ENCODE measurements around the gene CLEC18A.
"Not testable (repeated sequence)": the region's sequence is repeated elsewhere in the genome, so short reads cannot be mapped to it uniquely, and the experiment has no call there.

The CLEC18A gene

GRCh38 chr16:69964960-69965660 is 14.0 kb downstream of the CLEC18A start:
- not testable (repeated sequence) for H3K27me3 ChIP-seq (ENCODE audit: insufficient read depth, insufficient read length); H3K9me3 ChIP-seq (ENCODE audit: insufficient read depth, low read length); DNase-seq (ENCODE audit: low read depth, low spot score); H3K4me1 ChIP-seq (ENCODE audit: insufficient read depth, insufficient read length); H3K36me3 ChIP-seq (ENCODE audit: insufficient read depth, insufficient read length, low read length); H3K4me3 ChIP-seq (ENCODE audit: insufficient read length, low read depth); H3K9ac ChIP-seq (ENCODE audit: insufficient read length, low read depth)

GRCh38 chr16:69965661-69966054 is 14.5 kb downstream of the CLEC18A start:
- H3K9ac ChIP-seq (ENCODE audit: insufficient read length, low read depth); H3K27me3 ChIP-seq (ENCODE audit: insufficient read depth, insufficient read length); H3K4me1 ChIP-seq (ENCODE audit: insufficient read depth, insufficient read length); H3K36me3 ChIP-seq (ENCODE audit: insufficient read depth, insufficient read length, low read length); H3K4me3 ChIP-seq (ENCODE audit: insufficient read length, low read depth); H3K9me3 ChIP-seq (ENCODE audit: insufficient read depth, low read length); DNase-seq (ENCODE audit: low read depth, low spot score): not testable (repeated sequence)

- not testable (repeated sequence) for H3K27me3 ChIP-seq (ENCODE audit: insufficient read depth, insufficient read length); H3K9me3 ChIP-seq (ENCODE audit: insufficient read depth, low read length); DNase-seq (ENCODE audit: low read depth, low spot score); H3K9ac ChIP-seq (ENCODE audit: insufficient read length, low read depth); H3K36me3 ChIP-seq (ENCODE audit: insufficient read depth, insufficient read length, low read length); H3K4me3 ChIP-seq (ENCODE audit: insufficient read length, low read depth); H3K4me1 ChIP-seq (ENCODE audit: insufficient read depth, insufficient read length)
Measured at GRCh38 chr16:69967688-69968087, 16.6 kb downstream of the CLEC18A start.

- H3K36me3 ChIP-seq (ENCODE audit: insufficient read depth, insufficient read length, low read length); H3K9me3 ChIP-seq (ENCODE audit: insufficient read depth, low read length); H3K4me3 ChIP-seq (ENCODE audit: insufficient read length, low read depth); H3K9ac ChIP-seq (ENCODE audit: insufficient read length, low read depth); H3K4me1 ChIP-seq (ENCODE audit: insufficient read depth, insufficient read length); DNase-seq (ENCODE audit: low read depth, low spot score); H3K27me3 ChIP-seq (ENCODE audit: insufficient read depth, insufficient read length): not testable (repeated sequence)
Measured at GRCh38 chr16:69968125-69968524, 17.0 kb downstream of the CLEC18A start.

- DNase-seq (ENCODE audit: low read depth, low spot score); H3K4me3 ChIP-seq (ENCODE audit: insufficient read length, low read depth); H3K9me3 ChIP-seq (ENCODE audit: insufficient read depth, low read length); H3K36me3 ChIP-seq (ENCODE audit: insufficient read depth, insufficient read length, low read length); H3K27me3 ChIP-seq (ENCODE audit: insufficient read depth, insufficient read length); H3K9ac ChIP-seq (ENCODE audit: insufficient read length, low read depth); H3K4me1 ChIP-seq (ENCODE audit: insufficient read depth, insufficient read length): not testable (repeated sequence)
Measured at GRCh38 chr16:69969657-69970056, 18.5 kb downstream of the CLEC18A start.

GRCh38 chr16:69972120-69972519 is 21.0 kb downstream of the CLEC18A start:
- not testable (repeated sequence) for H3K9ac ChIP-seq (ENCODE audit: insufficient read length, low read depth); H3K9me3 ChIP-seq (ENCODE audit: insufficient read depth, low read length); H3K4me3 ChIP-seq (ENCODE audit: insufficient read length, low read depth); H3K4me1 ChIP-seq (ENCODE audit: insufficient read depth, insufficient read length); DNase-seq (ENCODE audit: low read depth, low spot score); H3K36me3 ChIP-seq (ENCODE audit: insufficient read depth, insufficient read length, low read length); H3K27me3 ChIP-seq (ENCODE audit: insufficient read depth, insufficient read length)

- H3K27me3 ChIP-seq (ENCODE audit: insufficient read depth, insufficient read length); H3K36me3 ChIP-seq (ENCODE audit: insufficient read depth, insufficient read length, low read length); H3K4me3 ChIP-seq (ENCODE audit: insufficient read length, low read depth); H3K9ac ChIP-seq (ENCODE audit: insufficient read length, low read depth); DNase-seq (ENCODE audit: low read depth, low spot score); H3K4me1 ChIP-seq (ENCODE audit: insufficient read depth, insufficient read length); H3K9me3 ChIP-seq (ENCODE audit: insufficient read depth, low read length): not testable (repeated sequence)
Measured at GRCh38 chr16:69972935-69973334, 21.8 kb downstream of the CLEC18A start.

GRCh38 chr16:69985196-69985595 is 34.1 kb downstream of the CLEC18A start:
- not testable (repeated sequence) for H3K36me3 ChIP-seq (ENCODE audit: insufficient read depth, insufficient read length, low read length); DNase-seq (ENCODE audit: low read depth, low spot score); H3K4me1 ChIP-seq (ENCODE audit: insufficient read depth, insufficient read length); H3K27me3 ChIP-seq (ENCODE audit: insufficient read depth, insufficient read length); H3K9me3 ChIP-seq (ENCODE audit: insufficient read depth, low read length); H3K4me3 ChIP-seq (ENCODE audit: insufficient read length, low read depth); H3K9ac ChIP-seq (ENCODE audit: insufficient read length, low read depth)

GRCh38 chr16:69997956-69998355 is 46.8 kb downstream of the CLEC18A start:
- not testable (repeated sequence) for H3K36me3 ChIP-seq (ENCODE audit: insufficient read depth, insufficient read length, low read length); H3K9ac ChIP-seq (ENCODE audit: insufficient read length, low read depth); H3K4me1 ChIP-seq (ENCODE audit: insufficient read depth, insufficient read length); H3K27me3 ChIP-seq (ENCODE audit: insufficient read depth, insufficient read length); H3K9me3 ChIP-seq (ENCODE audit: insufficient read depth, low read length); H3K4me3 ChIP-seq (ENCODE audit: insufficient read length, low read depth); DNase-seq (ENCODE audit: low read depth, low spot score)

GRCh38 chr16:69999801-70000200 is 48.7 kb downstream of the CLEC18A start:
- not testable (repeated sequence) for H3K27me3 ChIP-seq (ENCODE audit: insufficient read depth, insufficient read length); H3K4me3 ChIP-seq (ENCODE audit: insufficient read length, low read depth); H3K9me3 ChIP-seq (ENCODE audit: insufficient read depth, low read length); DNase-seq (ENCODE audit: low read depth, low spot score); H3K9ac ChIP-seq (ENCODE audit: insufficient read length, low read depth); H3K4me1 ChIP-seq (ENCODE audit: insufficient read depth, insufficient read length); H3K36me3 ChIP-seq (ENCODE audit: insufficient read depth, insufficient read length, low read length)

- H3K27me3 ChIP-seq (ENCODE audit: insufficient read depth, insufficient read length); H3K9me3 ChIP-seq (ENCODE audit: insufficient read depth, low read length); H3K36me3 ChIP-seq (ENCODE audit: insufficient read depth, insufficient read length, low read length); H3K9ac ChIP-seq (ENCODE audit: insufficient read length, low read depth); H3K4me3 ChIP-seq (ENCODE audit: insufficient read length, low read depth); DNase-seq (ENCODE audit: low read depth, low spot score); H3K4me1 ChIP-seq (ENCODE audit: insufficient read depth, insufficient read length): not testable (repeated sequence)
Measured at GRCh38 chr16:70003511-70003910, 52.4 kb downstream of the CLEC18A start.

GRCh38 chr16:70008604-70009003 is 57.5 kb downstream of the CLEC18A start:
- not testable (repeated sequence) for H3K27me3 ChIP-seq (ENCODE audit: insufficient read depth, insufficient read length); H3K9ac ChIP-seq (ENCODE audit: insufficient read length, low read depth); H3K9me3 ChIP-seq (ENCODE audit: insufficient read depth, low read length); H3K4me3 ChIP-seq (ENCODE audit: insufficient read length, low read depth); DNase-seq (ENCODE audit: low read depth, low spot score); H3K36me3 ChIP-seq (ENCODE audit: insufficient read depth, insufficient read length, low read length); H3K4me1 ChIP-seq (ENCODE audit: insufficient read depth, insufficient read length)

Data from NT2/D1 (cell line).